Neural cell (in vitro differentiated cells): ENCODE results near the gene PTPRN2.

Source experiments
- CTCF ChIP-seq: fragments of 450-650 bp; IDR thresholded peaks from 2 replicates; pipeline ENCODE4 v1.5.1; 2014; ENCODE audit warnings: antibody characterized with exemption, mild to moderate bottlenecking, moderate library complexity; ENCODE audit not compliant: poor library complexity, severe bottlenecking
- EP300 ChIP-seq: fragments of 450-650 bp; conservative IDR thresholded peaks from 2 replicates; pipeline ENCODE4 v1.6.1; 2014; ENCODE audit warnings: antibody characterized with exemption, mild to moderate bottlenecking, moderate library complexity; ENCODE audit not compliant: poor library complexity, severe bottlenecking
- EZH2 ChIP-seq: fragments of 200-600, 300-800 bp; shearing (Covaris generic), sonication (generic); IDR thresholded peaks from 2 replicates; pipeline ENCODE4 v1.6.1; 2014; ENCODE audit warnings: antibody characterized with exemption, low read length, borderline replicate concordance, mild to moderate bottlenecking; ENCODE audit not compliant: insufficient read depth, poor library complexity, severe bottlenecking
- POLR2AphosphoS5 ChIP-seq: IDR thresholded peaks from 2 replicates; pipeline ENCODE4 v1.6.1; 2012
- REST ChIP-seq: IDR thresholded peaks from 2 replicates; pipeline ENCODE4 v1.6.1; 2012; ENCODE audit warnings: borderline replicate concordance
- TAF1 ChIP-seq: IDR thresholded peaks from 2 replicates; pipeline ENCODE4 v1.6.1; 2012; ENCODE audit warnings: low read depth

GRCh38 chr7:157951300-157952049 lies 636.1 kb downstream of the PTPRN2 start:
- TF ChIP-seq REST, result no peak
- no peak for TF ChIP-seq CTCF
- TF ChIP-seq EZH2, result no peak
- no peak for TF ChIP-seq EP300
- TF ChIP-seq POLR2AphosphoS5, result no peak
- TF ChIP-seq TAF1, result no peak
